ENCODE data around the gene OMP.

DNA sequence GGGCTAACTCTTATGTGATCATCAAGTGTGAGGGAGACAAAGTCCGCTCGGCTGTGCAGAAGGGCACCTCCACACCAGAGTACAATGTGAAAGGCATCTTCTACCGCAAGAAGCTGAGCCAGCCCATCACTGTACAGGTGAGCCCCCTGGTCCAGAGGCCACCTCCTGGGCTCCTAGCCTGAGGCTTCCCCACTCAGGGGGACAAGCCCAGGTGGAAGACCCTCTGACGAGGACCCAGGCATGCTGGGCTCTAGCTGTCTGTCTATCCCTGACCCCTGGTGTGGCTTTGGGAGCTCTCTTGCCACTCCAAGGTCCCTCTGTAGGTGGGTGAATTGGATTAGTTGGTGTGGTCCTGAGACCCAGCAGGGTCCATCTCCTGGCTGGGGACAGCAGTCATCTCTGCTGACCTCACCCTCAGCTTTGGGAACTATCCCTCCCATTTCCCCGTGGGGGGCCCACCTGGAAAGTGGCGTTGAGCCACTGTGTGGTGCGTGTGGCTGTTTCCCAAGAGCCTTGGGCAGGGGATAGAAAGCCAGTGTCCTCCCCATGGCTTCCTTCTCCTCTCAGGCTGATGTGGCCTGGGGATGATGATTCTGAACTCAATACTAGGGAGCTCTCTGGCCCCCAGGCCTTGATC, 20.1 kb downstream of the OMP start:
- TF ChIP-seq, protein P1, sequence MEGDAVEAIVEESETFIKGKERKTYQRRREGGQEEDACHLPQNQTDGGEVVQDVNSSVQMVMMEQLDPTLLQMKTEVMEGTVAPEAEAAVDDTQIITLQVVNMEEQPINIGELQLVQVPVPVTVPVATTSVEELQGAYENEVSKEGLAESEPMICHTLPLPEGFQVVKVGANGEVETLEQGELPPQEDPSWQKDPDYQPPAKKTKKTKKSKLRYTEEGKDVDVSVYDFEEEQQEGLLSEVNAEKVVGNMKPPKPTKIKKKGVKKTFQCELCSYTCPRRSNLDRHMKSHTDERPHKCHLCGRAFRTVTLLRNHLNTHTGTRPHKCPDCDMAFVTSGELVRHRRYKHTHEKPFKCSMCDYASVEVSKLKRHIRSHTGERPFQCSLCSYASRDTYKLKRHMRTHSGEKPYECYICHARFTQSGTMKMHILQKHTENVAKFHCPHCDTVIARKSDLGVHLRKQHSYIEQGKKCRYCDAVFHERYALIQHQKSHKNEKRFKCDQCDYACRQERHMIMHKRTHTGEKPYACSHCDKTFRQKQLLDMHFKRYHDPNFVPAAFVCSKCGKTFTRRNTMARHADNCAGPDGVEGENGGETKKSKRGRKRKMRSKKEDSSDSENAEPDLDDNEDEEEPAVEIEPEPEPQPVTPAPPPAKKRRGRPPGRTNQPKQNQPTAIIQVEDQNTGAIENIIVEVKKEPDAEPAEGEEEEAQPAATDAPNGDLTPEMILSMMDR (conservative IDR thresholded peaks at IDR 0.05; ENCODE audit: low read length): no peak
- TF ChIP-seq EZH2phosphoT487 (IDR thresholded peaks at IDR 0.05; ENCODE audit: borderline replicate concordance): no peak
